Thymus (tissue), 11 donors: Measurements from ENCODE around the gene POMT1. TPM values are rescaled to one million over a fixed set of nuclear protein-coding genes. Genes with fewer than 3 reads are reported as not detected.

Experiments used
- DNase-seq, 9 donors: peaks; one replicate each; pipeline ENCODE4 v3.0.0-alpha.2; 2013; ENCODE audit warnings: low spot score in 9 of 9, low read depth in 6 of 9, missing footprints in 1 of 9
- H3K27ac ChIP-seq, 2 donors: one replicate each; pipeline ENCODE4 v1.5.1; 2013; ENCODE audit warnings: control low read depth in 1 of 2, low read depth in 1 of 2, low read length in 1 of 2, mild to moderate bottlenecking in 1 of 2, moderate library complexity in 1 of 2
- H3K27me3 ChIP-seq, 2 donors: one replicate each; pipeline ENCODE4 v1.5.1; 2013; ENCODE audit warnings: low read length in 1 of 2; ENCODE audit not compliant: control insufficient read depth in 2 of 2, insufficient read depth in 1 of 2
- H3K36me3 ChIP-seq, 2 donors: one replicate each; pipeline ENCODE4 v1.5.1; 2013; ENCODE audit warnings: low read length in 1 of 2, mild to moderate bottlenecking in 1 of 2, moderate library complexity in 1 of 2; ENCODE audit not compliant: control insufficient read depth in 2 of 2, insufficient read depth in 2 of 2
- H3K4me1 ChIP-seq, 2 donors: one replicate each; pipeline ENCODE4 v1.5.1; 2013; ENCODE audit warnings: low read length in 2 of 2; ENCODE audit not compliant: control insufficient read depth in 2 of 2, insufficient read depth in 2 of 2
- H3K4me3 ChIP-seq, 2 donors: one replicate each; pipeline ENCODE4 v1.5.1; 2013; ENCODE audit warnings: low read length in 2 of 2, control low read depth in 1 of 2, mild to moderate bottlenecking in 1 of 2
- H3K9me3 ChIP-seq, 2 donors: one replicate each; pipeline ENCODE4 v1.5.1; 2013; ENCODE audit warnings: low read length in 1 of 2, mild to moderate bottlenecking in 1 of 2; ENCODE audit not compliant: control insufficient read depth in 2 of 2, insufficient read depth in 1 of 2
- WGBS: extraction: QIAGEN DNeasy Blood & Tissue Kit; methylation state at CpG from one replicate; pipeline ENCODE4 v1.1.7; 2013; 5-methylcytosine and 5-hydroxymethylcytosine counted together
- polyA plus RNA-seq: library from polyadenylated mRNA; stranded (reverse); fragments of 200-250 nt; gene quantifications from one replicate; pipeline ENCODE4 v1.2.3, GENCODE V29; 2013
- total RNA-seq: library from RNA; stranded (reverse); fragments of 120-200 nt; gene quantifications from one replicate; pipeline ENCODE4 v1.2.4, GENCODE V29; 2013
- donor health status: healthy.

The POMT1 gene
- total and polyA plus RNA-seq, 2 donors, result 16.8 to 51.9 TPM

DNA sequence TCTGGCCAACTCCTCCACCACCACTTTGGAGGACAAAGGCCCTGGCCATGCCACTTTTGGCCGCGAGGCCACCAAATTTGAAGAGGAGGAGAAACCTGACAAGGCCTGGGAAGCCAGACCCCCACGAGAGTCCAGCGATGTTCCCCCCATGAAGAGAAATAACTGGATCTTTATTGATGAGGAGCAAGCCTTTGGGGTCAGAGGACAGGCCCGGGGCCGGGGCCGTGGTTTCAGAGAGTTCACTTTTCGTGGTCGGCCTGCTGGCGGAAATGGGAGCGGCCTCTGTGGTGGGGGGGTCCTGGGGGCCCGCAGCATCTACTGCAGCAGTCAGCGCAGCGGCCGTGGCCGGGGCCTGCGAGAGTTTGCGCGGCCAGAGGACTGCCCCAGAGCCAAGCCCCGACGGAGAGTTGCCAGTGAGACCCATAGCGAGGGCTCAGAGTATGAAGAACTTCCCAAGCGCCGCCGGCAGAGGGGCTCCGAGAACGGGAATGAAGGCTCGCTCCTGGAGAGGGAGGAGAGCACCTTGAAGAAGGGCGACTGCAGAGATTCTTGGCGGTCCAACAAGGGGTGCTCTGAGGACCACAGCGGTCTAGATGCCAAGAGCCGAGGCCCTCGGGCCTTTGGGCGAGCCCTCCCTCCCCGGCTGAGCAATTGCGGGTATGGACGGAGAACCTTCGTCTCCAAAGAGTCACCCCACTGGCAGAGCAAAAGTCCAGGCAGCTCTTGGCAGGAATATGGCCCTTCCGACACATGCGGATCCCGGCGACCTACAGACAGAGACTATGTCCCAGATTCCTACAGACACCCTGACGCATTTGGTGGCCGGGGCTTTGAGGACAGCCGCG is 27.4 kb upstream of the POMT1 start:
- H3K36me3 ChIP-seq, result peaks cover 86 to 97% of the 10 kb centered on the region in 2 donors
- no peak for DNase-seq
- H3K9me3 ChIP-seq, result peaks cover 0 to 3% of the 10 kb centered on the region in 2 donors
- no peak overlapping the region for H3K4me3 ChIP-seq
- 97% methylated on average over 46 of the region's 46 CpGs for WGBS
- H3K27me3 ChIP-seq, result no peaks in the 10 kb centered on the region
- no peak overlapping the region for H3K27ac ChIP-seq
- no peaks in the 10 kb centered on the region for H3K4me1 ChIP-seq

GRCh38 chr9:131475956-131476776 is 26.6 kb upstream of the POMT1 start:
- Histone ChIP-seq H3K27me3 (no peaks in the 10 kb centered on the region), H3K27ac (no peak overlapping the region), H3K36me3 (peaks cover 83 to 94% of the 10 kb centered on the region in 2 donors), H3K4me3 (no peak overlapping the region), H3K9me3 (peaks cover 0 to 1% of the 10 kb centered on the region in 2 donors), H3K4me1 (no peaks in the 10 kb centered on the region)
- DNase-seq, result no peak
- WGBS, result 97% methylated on average over 40 of the region's 40 CpGs

DNA sequence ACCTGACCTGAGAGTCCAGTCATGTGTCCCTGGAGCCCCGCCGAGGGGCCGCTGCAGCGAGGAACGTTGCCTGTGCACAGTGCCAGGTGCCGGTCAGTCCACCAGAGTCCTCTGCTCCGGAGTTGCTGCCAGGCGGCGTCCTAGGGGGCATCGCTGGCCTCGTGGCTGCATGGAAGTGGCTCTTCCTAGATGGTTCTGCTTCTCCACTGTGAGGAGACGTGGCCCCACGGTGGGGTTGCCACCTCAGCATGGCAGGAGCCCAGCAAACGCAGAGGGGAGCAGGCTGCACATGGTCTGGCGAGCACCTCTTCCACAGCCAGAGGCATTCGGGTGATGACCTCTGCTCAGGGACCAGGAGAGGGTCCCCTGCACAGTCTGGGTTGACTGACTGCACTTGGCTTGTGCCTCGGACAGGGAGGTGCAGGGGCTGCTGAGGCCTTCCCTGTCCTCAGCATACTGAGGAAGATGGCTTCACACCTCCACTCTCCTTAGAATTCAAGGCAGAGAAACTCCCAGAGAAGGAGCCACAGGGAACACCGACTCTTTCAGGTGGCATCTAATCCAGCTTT is 25.9 kb upstream of the POMT1 start:
- Histone ChIP-seq H3K4me1 (no peaks in the 10 kb centered on the region), H3K27me3 (no peaks in the 10 kb centered on the region), H3K27ac (no peak overlapping the region), H3K36me3 (peaks cover 86 to 95% of the 10 kb centered on the region in 2 donors), H3K9me3 (peaks cover 0 to 1% of the 10 kb centered on the region in 2 donors), H3K4me3 (no peak overlapping the region)
- no peak for DNase-seq
- 97% methylated on average over 18 of the region's 18 CpGs for WGBS

DNA sequence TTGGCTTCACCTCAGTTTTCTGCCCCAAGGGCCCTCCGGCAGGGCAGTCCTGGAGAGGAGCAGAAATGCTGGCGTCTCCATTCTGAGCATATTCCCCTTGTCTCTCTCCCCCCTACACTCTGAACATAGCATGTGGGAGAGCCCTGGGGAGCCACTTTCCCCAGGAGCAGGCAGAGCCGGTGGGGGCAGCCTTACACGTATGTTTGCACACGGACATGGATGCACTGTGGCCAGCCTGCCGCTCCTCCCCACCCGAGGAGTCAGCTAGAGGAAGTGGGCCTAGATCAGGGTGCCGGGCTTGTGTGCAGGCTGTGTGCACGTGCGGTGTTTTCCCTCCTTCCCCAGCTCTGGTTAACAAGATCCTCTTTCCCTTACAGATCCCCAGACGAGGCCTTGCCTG is 25.4 kb upstream of the POMT1 start:
- H3K4me3 ChIP-seq, result no peak overlapping the region
- H3K4me1 ChIP-seq, result no peaks in the 10 kb centered on the region
- WGBS, result 96% methylated on average over 11 of the region's 11 CpGs
- no peaks in the 10 kb centered on the region for H3K27me3 ChIP-seq
- H3K36me3 ChIP-seq, result peaks cover 91 to 96% of the 10 kb centered on the region in 2 donors
- no peak overlapping the region for H3K27ac ChIP-seq
- H3K9me3 ChIP-seq, result peaks cover 0 to 1% of the 10 kb centered on the region in 2 donors
- DNase-seq, result no peak

DNA sequence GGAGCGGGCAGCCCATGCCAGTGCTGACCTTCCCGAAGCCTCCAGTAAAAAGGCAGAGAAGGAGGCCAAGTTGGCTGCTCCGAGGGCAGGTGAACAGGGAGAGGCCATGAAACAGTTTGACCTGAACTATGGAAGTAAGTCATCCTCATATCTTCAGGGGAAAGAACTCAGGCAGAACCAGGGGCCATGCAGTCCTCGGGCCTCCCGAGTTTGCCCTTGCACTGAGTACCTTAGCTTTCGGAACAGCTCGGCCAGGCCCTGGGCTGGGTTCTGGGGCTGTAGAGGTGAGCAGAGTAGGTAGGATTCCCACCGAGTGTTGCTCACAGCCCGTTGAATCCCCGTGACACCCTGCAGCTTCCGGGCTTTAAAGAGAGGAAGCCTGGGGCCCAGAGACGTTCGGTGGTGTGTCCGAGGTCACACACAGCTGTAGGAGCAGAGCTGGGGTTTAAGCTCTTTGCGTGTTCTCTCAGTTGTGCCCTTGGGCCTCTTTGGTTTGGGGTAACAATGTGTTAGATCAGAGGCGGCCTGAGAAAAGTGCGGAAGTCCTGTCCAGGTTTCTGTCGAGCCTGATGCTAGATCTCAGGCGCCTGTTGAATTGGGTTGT is 24.8 kb upstream of the POMT1 start:
- no peaks in the 10 kb centered on the region for H3K27me3 ChIP-seq
- no peaks in the 10 kb centered on the region for H3K4me1 ChIP-seq
- no peak overlapping the region for H3K27ac ChIP-seq
- DNase-seq, result no peak
- H3K9me3 ChIP-seq, result peaks cover 0 to 1% of the 10 kb centered on the region in 2 donors
- no peak overlapping the region for H3K4me3 ChIP-seq
- 98% methylated on average over 19 of the region's 19 CpGs for WGBS
- peaks cover 95 to 97% of the 10 kb centered on the region in 2 donors for H3K36me3 ChIP-seq

- H3K9me3 ChIP-seq, result peaks cover 0 to 1% of the 10 kb centered on the region in 2 donors
- H3K36me3 ChIP-seq, result peaks cover 95 to 97% of the 10 kb centered on the region in 2 donors
- H3K4me3 ChIP-seq, result no peak overlapping the region
- no peak overlapping the region for H3K27ac ChIP-seq
- no peaks in the 10 kb centered on the region for H3K4me1 ChIP-seq
- H3K27me3 ChIP-seq, result no peaks in the 10 kb centered on the region
- DNase-seq, result peak in 7 of 9 donors; percentile 24 to 75 (median 55)
- WGBS, result 74% methylated on average over 12 of the region's 12 CpGs
Observed at GRCh38 chr9:131478421-131478868, 24.3 kb upstream of the POMT1 start.

- no peak for DNase-seq
- H3K36me3 ChIP-seq, result peaks cover 95 to 97% of the 10 kb centered on the region in 2 donors
- no peaks in the 10 kb centered on the region for H3K27me3 ChIP-seq
- WGBS, result 96% methylated on average over 10 of the region's 10 CpGs
- H3K4me3 ChIP-seq, result no peak overlapping the region
- peaks cover 0 to 1% of the 10 kb centered on the region in 2 donors for H3K9me3 ChIP-seq
- no peak overlapping the region for H3K27ac ChIP-seq
- H3K4me1 ChIP-seq, result no peaks in the 10 kb centered on the region
Observed at GRCh38 chr9:131478911-131479310, 23.8 kb upstream of the POMT1 start.

GRCh38 chr9:131480258-131480657 is 22.5 kb upstream of the POMT1 start:
- no peak for DNase-seq
- H3K4me1 ChIP-seq, result no peaks in the 10 kb centered on the region
- no peak overlapping the region for H3K27ac ChIP-seq
- peaks cover 0 to 1% of the 10 kb centered on the region in 2 donors for H3K9me3 ChIP-seq
- H3K27me3 ChIP-seq, result no peaks in the 10 kb centered on the region
- H3K4me3 ChIP-seq, result no peak overlapping the region
- H3K36me3 ChIP-seq, result peaks cover 95 to 97% of the 10 kb centered on the region in 2 donors
- WGBS, result 98% methylated on average over 1 of the region's 1 CpG
